AG09319 (cell line): ENCODE measurements around the gene NPB.

Experiments
- DNase-seq: peaks from one replicate; pipeline ENCODE4 v3.0.0-alpha.2; 2010; ENCODE audit warnings: low read depth; ENCODE audit errors: extremely low read depth
- TF ChIP-seq, protein P1 (sequence below): IDR thresholded peaks from 2 replicates; pipeline ENCODE4 v1.5.1; 2011; ENCODE audit warnings: low read depth, mild to moderate bottlenecking, inconsistent platforms, low read length, moderate library complexity

The NPB gene

DNA sequence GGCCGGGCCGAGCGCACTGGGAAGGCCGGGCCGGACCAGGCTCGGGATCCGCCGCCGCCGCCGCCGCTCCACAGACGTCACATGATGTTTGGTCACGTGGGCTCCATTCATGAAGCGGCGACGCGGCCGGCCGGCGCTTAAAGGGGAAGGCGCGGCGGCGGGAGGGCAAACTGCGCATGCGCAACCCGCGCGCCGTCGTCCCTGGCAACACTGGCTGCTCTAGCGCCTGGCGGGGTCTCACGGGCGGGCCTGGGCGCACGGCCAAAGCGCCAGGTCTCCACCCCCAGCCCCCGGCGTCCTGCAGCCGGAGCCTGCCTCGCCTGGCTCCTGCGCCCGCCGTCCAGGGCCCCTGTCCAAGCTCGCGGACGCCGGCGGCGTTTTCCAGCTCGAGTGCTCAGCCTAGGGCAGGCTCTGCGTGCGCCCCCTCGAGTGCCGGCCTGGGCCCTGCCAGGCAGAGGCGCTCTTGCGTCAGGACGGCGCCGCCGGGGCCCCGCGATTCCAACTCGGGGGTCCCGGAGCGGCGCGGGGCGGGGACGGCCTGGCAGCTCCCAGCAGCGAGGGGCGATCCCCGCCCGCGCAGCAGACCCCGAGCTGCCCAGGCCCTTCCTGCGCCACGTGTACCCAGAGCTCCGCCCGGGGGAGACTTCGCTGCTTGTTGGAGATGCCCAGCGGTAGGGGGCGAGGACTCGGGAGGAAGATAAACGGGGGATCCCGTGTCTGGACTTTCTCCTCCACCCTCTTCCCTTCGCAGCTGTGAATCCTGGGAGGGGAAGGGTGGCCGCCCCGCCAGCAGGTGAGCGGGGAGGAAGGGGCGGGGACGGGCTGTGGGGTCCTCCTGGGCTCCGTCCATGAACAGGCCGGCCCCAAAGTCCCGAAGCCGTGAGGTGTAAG, 25.9 kb downstream of the NPB start, which contains the start of gene MAFG:
Gene MAFG (minus strand): TSS at position 83 of the 891 bp plus-strand sequence. CDS start 4,550 bp downstream, outside the sequence.
- DNase-seq = peak; percentile 88
- TF ChIP-seq, protein P1, sequence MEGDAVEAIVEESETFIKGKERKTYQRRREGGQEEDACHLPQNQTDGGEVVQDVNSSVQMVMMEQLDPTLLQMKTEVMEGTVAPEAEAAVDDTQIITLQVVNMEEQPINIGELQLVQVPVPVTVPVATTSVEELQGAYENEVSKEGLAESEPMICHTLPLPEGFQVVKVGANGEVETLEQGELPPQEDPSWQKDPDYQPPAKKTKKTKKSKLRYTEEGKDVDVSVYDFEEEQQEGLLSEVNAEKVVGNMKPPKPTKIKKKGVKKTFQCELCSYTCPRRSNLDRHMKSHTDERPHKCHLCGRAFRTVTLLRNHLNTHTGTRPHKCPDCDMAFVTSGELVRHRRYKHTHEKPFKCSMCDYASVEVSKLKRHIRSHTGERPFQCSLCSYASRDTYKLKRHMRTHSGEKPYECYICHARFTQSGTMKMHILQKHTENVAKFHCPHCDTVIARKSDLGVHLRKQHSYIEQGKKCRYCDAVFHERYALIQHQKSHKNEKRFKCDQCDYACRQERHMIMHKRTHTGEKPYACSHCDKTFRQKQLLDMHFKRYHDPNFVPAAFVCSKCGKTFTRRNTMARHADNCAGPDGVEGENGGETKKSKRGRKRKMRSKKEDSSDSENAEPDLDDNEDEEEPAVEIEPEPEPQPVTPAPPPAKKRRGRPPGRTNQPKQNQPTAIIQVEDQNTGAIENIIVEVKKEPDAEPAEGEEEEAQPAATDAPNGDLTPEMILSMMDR = peak; percentile 18

DNA sequence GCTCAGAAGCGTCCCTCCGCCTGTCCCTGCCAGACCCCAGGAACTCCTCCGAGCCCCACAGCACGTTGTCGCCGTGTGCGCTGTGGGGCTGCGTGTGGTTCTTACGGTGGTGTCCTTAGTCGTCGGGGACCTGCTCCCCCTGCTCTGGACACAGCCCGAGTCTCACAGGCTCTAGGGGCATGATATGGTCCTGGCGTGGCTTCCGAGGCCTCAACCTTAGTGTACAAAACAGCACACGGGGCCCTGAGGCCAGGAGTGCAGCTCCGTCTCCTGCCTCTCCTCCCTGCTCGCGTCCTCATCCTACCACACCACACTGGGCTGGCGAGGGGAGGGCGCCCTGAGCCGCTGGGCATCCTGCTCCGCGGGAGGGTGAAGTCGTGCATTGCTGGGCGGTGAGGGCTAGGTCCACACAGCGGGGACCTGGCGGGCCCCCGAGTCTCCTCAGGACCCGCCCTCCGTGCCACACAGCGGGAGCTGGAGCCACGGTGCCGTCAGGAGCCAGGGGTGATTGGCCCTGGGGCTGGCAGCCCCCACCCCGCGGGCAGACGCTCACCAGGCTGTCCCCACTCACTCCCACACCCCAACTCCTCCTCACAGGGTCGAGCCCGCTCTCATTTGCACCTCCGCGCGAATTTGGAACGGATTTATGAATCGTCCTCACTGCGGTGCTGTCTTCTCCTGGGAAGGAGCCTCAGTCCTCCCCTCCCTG, 26.7 kb downstream of the NPB start:
- TF ChIP-seq, protein P1 = no peak
- no peak for DNase-seq

DNA sequence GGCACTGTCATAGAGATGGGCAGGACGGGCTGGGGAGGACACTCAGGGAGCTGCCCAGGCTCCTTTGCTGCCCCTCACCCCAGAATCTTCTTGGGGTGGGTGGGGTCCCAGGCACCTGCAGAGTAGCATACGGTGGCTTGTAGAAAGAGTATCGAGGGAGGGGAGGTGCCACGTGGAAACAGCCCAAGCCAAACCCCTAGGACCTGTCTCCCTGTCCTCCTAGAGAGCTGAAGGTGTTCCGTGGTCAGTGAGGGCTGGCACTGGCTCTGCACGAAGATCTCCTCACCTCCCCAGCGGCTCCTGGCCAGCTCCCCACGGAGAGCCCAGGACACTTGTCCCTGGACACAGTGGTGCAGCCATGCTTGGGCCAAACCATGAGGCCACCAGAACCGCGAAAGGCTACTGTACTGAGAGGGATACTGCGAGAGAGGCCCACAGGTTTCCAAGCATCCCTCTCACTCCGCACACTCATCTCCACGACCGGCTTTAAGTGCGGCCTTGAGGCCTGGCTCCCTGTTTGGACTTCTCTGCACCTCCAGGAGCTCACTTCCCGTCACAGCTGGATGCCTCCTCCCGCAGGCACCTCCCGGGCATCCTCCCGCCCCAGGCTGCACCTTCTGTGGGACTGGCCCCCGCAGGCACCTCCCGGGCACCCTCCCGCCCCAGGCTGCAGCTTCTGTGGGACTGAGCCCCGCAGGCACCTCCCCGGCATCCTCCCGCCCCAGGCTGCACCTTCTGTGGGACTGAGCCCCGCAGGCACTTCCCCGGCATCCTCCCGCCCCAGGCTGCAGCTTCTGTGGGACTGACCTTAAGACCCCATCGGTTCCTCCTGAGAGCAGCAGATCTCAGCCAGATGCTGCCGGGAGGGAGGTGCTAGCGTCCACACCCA, 27.5 kb downstream of the NPB start:
- no peak for DNase-seq
- TF ChIP-seq, protein P1 = no peak

DNA sequence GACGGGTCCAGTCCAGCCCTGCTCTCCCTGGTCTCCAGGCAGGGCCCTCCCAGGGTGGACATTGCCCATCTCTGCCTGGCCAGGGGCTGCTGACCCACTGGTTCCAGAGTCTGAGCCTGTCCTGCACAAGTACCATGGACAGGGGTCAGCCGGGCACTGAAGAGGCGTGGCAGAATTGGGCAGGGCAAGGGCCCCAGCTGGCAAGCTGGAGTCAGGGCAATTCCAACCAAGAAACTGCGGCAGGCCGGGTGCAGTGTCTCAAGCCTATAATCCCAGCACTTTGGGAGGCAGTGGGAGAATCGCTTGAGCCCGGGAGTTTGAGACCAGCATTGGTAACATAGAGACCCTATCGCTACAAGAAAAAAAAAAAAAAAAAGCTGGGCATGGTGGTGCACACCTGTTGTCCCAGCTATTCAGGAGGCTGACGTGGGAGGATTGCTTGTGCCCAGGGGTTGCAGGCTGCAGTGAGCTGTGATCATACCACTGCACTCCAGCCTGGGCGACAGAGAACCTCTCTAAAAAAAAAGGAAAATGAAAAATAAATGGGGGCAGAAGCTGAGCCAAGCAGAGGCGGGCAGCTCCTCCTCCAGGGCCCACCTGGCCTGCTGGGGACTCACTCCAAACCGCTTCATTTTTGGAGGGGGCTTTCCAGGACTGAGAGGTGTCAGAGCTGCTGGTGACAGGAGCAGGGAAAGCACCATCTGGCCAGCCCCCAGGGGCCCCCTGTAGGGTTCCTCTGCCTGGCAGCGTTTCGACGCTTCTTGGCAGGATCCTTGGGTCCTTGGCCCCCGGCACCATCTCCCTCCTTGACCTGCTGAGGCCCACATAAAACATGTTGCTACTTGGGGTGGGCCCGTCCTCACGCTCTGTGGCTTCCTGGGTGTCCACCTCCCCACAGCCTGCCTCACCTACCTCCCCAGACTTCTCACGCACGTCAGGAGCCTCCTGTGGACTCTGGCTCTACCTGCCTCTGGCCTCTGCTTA, 28.4 kb downstream of the NPB start:
- DNase-seq = no peak
- TF ChIP-seq, protein P1 = no peak

DNA sequence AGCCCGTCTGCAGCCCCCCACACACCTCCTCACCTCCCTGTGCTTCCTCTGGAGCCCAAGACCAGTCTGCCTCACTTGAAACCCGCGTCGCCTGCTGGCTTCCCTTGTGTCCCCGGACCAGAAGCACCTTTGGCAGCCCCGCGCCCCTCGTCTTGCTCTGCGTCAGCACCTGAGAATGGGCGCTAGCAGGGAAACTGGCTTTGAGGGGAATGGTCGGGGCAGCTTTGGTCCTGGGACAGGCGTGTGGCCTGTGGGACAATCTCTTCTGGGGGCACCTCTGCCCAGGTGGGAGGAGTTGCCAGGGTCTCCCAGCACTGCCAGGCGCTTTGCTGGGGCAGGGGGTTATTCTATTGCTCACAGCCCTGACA, 29.1 kb downstream of the NPB start:
- TF ChIP-seq, protein P1 = no peak
- no peak for DNase-seq
